ENCODE data around the gene DLGAP5. TPM values are rescaled to one million over a fixed set of nuclear protein-coding genes. Genes with fewer than 3 reads are reported as not detected.

DLGAP5 gene
- total RNA-seq, 2 experiments from 2014 or later, result 75.4 to 84.0 TPM

GRCh38 chr14:55120571-55121495 lies 70.6 kb downstream of the DLGAP5 start:
- TF ChIP-seq CTCF (IDR thresholded peaks at IDR 0.05), result no peak
- no peak for ATAC-seq
- POLR2A ChIA-PET, result no interaction called here
- Mint-ChIP-seq H3K4me3 (no peak overlapping the region), H3K36me3 (ENCODE audit: low read depth) (no peaks in the 10 kb centered on the region), H3K4me1 (ENCODE audit: low read depth) (peaks cover 4% of the 10 kb centered on the region), H3K27ac (no peak overlapping the region), H3K27me3 (no peaks in the 10 kb centered on the region), H3K9me3 (no peaks in the 10 kb centered on the region)
- DNase-seq, result no peak
- intact Hi-C loops (cut with micrococcal nuclease), result no loop called here
- CTCF ChIA-PET, result no interaction called here

GRCh38 chr14:55118761-55119160 lies 72.6 kb downstream of the DLGAP5 start:
- Mint-ChIP-seq H3K4me1 (ENCODE audit: low read depth) (no peaks in the 10 kb centered on the region), H3K27ac (no peak overlapping the region), H3K4me3 (no peak overlapping the region), H3K36me3 (ENCODE audit: low read depth) (no peaks in the 10 kb centered on the region), H3K9me3 (no peaks in the 10 kb centered on the region), H3K27me3 (no peaks in the 10 kb centered on the region)
- no peak for TF ChIP-seq CTCF (IDR thresholded peaks at IDR 0.05)
- no peak for DNase-seq
- ChIA-PET CTCF (interaction anchor here (1.0 to 1.8 kb wide), 2 partner anchors 9 to 16 kb away, joined by 3 to 6 read pairs; no protein-coding TSS in a partner anchor), POLR2A (no interaction called here)
- intact Hi-C loops (cut with micrococcal nuclease), result no loop called here
- no peak for ATAC-seq

- ATAC-seq (peak; percentile 17), DNase-seq (no peak)
- CTCF ChIA-PET, result interaction anchor here (1.0 to 1.8 kb wide), 3 partner anchors 10 to 30 kb away, joined by 3 to 6 read pairs (median 3); no protein-coding TSS in a partner anchor
- POLR2A ChIA-PET, result no interaction called here
- no peak overlapping the region for H3K4me3 Mint-ChIP-seq
- H3K9me3 Mint-ChIP-seq, result no peaks in the 10 kb centered on the region
- no peaks in the 10 kb centered on the region for H3K4me1 Mint-ChIP-seq (ENCODE audit: low read depth)
- TF ChIP-seq CTCF (IDR thresholded peaks at IDR 0.05), result no peak
- no peaks in the 10 kb centered on the region for H3K36me3 Mint-ChIP-seq (ENCODE audit: low read depth)
- no peaks in the 10 kb centered on the region for H3K27me3 Mint-ChIP-seq
- no peak overlapping the region for H3K27ac Mint-ChIP-seq
- intact Hi-C loops (cut with micrococcal nuclease), result no loop called here
These were observed 73.5 kb downstream of the DLGAP5 start for GRCh38 chr14:55117803-55118441.

- ATAC-seq, result no peak
- no peak for DNase-seq
- POLR2A ChIA-PET, result no interaction called here
- Mint-ChIP-seq H3K36me3 (ENCODE audit: low read depth) (no peaks in the 10 kb centered on the region), H3K27ac (no peak overlapping the region), H3K9me3 (no peaks in the 10 kb centered on the region), H3K4me1 (ENCODE audit: low read depth) (no peaks in the 10 kb centered on the region), H3K27me3 (no peaks in the 10 kb centered on the region), H3K4me3 (no peak overlapping the region)
- intact Hi-C loops (cut with micrococcal nuclease), result no loop called here
- no peak for TF ChIP-seq CTCF (IDR thresholded peaks at IDR 0.05)
- CTCF ChIA-PET, result interaction anchor here (1.2 kb wide), 1 partner anchor 29 kb away, joined by 3 read pairs; no protein-coding TSS in a partner anchor
These were observed 74.9 kb downstream of the DLGAP5 start for GRCh38 chr14:55116246-55117030.

Data from activated CD8-positive, alpha-beta T cell treated with anti-CD3 and anti-CD28 coated beads for 36 hours (primary cell).